GM12878 (cell line): Measurements from ENCODE around the gene MAST2. TPM values are rescaled to one million over a fixed set of nuclear protein-coding genes. Genes with fewer than 3 reads are reported as not detected.
A peak's percentile ranks its signal among the peaks of the same experiment; 100 is the strongest.

Experiments used
- ATF3 ChIP-seq: IDR thresholded peaks from 2 replicates; pipeline ENCODE4 v1.6.1; 2011; ENCODE audit warnings: low read depth, mild to moderate bottlenecking, low read length, moderate library complexity, borderline replicate concordance; ENCODE audit errors: extremely low read depth
- BACH1 ChIP-seq: fragments of 450-650 bp; IDR thresholded peaks from 2 replicates; pipeline ENCODE4 v1.6.1; 2017; ENCODE audit warnings: mild to moderate bottlenecking, borderline replicate concordance
- CBFB ChIP-seq: IDR thresholded peaks from 2 replicates; pipeline ENCODE4 v1.6.1; 2016; ENCODE audit warnings: antibody characterized with exemption, low read depth
- CREM ChIP-seq: IDR thresholded peaks from 2 replicates; pipeline ENCODE4 v1.6.1; 2014; ENCODE audit warnings: antibody characterized with exemption, low read depth
- E4F1 ChIP-seq: fragments of 450-650 bp; IDR thresholded peaks from 2 replicates; pipeline ENCODE4 v1.6.1; 2018; ENCODE audit warnings: borderline replicate concordance, mild to moderate bottlenecking; ENCODE audit not compliant: partially characterized antibody
- GABPA ChIP-seq: IDR thresholded peaks from 2 replicates; pipeline ENCODE4 v1.6.1; 2014; ENCODE audit warnings: antibody characterized with exemption, low read depth, mild to moderate bottlenecking, inconsistent platforms
- LARP7 ChIP-seq: fragments of 450-650 bp; IDR thresholded peaks from 2 replicates; pipeline ENCODE4 v1.6.1; 2017; ENCODE audit warnings: mild to moderate bottlenecking
- MEF2A ChIP-seq: IDR thresholded peaks from 2 replicates; pipeline ENCODE4 v1.6.1; 2011; ENCODE audit warnings: low read depth, mild to moderate bottlenecking, low read length, moderate library complexity; ENCODE audit not compliant: insufficient read depth
- MTA3 ChIP-seq: IDR thresholded peaks from 2 replicates; pipeline ENCODE4 v1.6.1; 2012; ENCODE audit warnings: low read length, inconsistent platforms, borderline replicate concordance
- MXI1 ChIP-seq: fragments of 150-350 bp; IDR thresholded peaks from 2 replicates; pipeline ENCODE4 v1.6.1; 2011; ENCODE audit warnings: low read depth, mild to moderate bottlenecking, inconsistent platforms, low read length, improper control_type of control experiment
- NBN ChIP-seq: fragments of 450-650 bp; IDR thresholded peaks from 2 replicates; pipeline ENCODE4 v1.6.1; 2016
- NRF1 ChIP-seq: conservative IDR thresholded peaks from 2 replicates; pipeline ENCODE4 v1.6.1; 2011; ENCODE audit warnings: mild to moderate bottlenecking, low read depth, low read length, improper control_type of control experiment
- POLR2A ChIP-seq: IDR thresholded peaks from 2 replicates; pipeline ENCODE4 v1.6.1; 2011; ENCODE audit warnings: low read depth, mild to moderate bottlenecking, low read length
- POLR2AphosphoS5 ChIP-seq: IDR thresholded peaks from 2 replicates; pipeline ENCODE4 v1.6.1; 2011; ENCODE audit warnings: mild to moderate bottlenecking, low read length, inconsistent platforms
- POU2F2 ChIP-seq: IDR thresholded peaks from 3 replicates; pipeline ENCODE4 v1.6.1; 2011; ENCODE audit warnings: low read depth, mild to moderate bottlenecking, low read length, borderline replicate concordance
- RAD21 ChIP-seq: IDR thresholded peaks from 2 replicates; pipeline ENCODE4 v1.6.1; 2011; ENCODE audit warnings: mild to moderate bottlenecking, low read depth, low read length, moderate library complexity; ENCODE audit not compliant: insufficient read depth
- RUNX3 ChIP-seq: IDR thresholded peaks from 2 replicates; pipeline ENCODE4 v1.6.1; 2012; ENCODE audit warnings: low read length, inconsistent platforms
- SMARCA5 ChIP-seq: fragments of 450-650 bp; IDR thresholded peaks from 2 replicates; pipeline ENCODE4 v1.6.1; 2017; ENCODE audit warnings: mild to moderate bottlenecking
- SMC3 ChIP-seq: IDR thresholded peaks from 2 replicates; pipeline ENCODE4 v1.6.1; 2011; ENCODE audit warnings: low read length, improper control_type of control experiment, borderline replicate concordance
- SREBF2 ChIP-seq: IDR thresholded peaks from 2 replicates; pipeline ENCODE4 v1.6.1; 2012; ENCODE audit warnings: mild to moderate bottlenecking, low read length
- YBX1 ChIP-seq: fragments of 450-650 bp; IDR thresholded peaks from 2 replicates; pipeline ENCODE4 v1.6.1; 2016; ENCODE audit warnings: antibody characterized with exemption
- YY1 ChIP-seq: IDR thresholded peaks from 2 replicates; pipeline ENCODE4 v1.6.1; 2011; ENCODE audit warnings: low read depth, mild to moderate bottlenecking, low read length
- ZNF207 ChIP-seq: fragments of 450-650 bp; IDR thresholded peaks from 2 replicates; pipeline ENCODE4 v1.6.1; 2014; ENCODE audit warnings: antibody characterized with exemption, mild to moderate bottlenecking, borderline replicate concordance
- ZNF24 ChIP-seq: fragments of 450-650 bp; IDR thresholded peaks from 2 replicates; pipeline ENCODE4 v1.6.1; 2017; ENCODE audit warnings: antibody characterized with exemption, mild to moderate bottlenecking
- polyA plus RNA-seq, 11 experiments: library from polyadenylated mRNA; depleted of rRNA in 4 of 11; unstranded in 6 of 11; stranded (reverse) in 5 of 11; fragments of >200 nt; fragmentation: Nextera tagmentation in 4 of 11; fragmentation: Illumina TruSeq in 1 of 11; extraction: Ambion mirVana in 4 of 11; extraction: Trizol in 1 of 11; gene quantifications; 1 replicate in 1 of 11; 2 replicates in 10 of 11; pipeline versions ENCODE4 v1.2.1 to v1.2.3, GENCODE V29; 2011 to 2016; ENCODE audit warnings: inconsistent platforms in 2 of 11, missing spikeins in 2 of 11, low read depth in 1 of 11
- total RNA-seq, 4 experiments: library from RNA; depleted of rRNA in 3 of 4; stranded (reverse); fragments of >200 nt in 3 of 4; fragmentation: Illumina TruSeq in 1 of 4; extraction: Trizol in 1 of 4; gene quantifications; 2 replicates each; pipeline versions ENCODE4 v1.2.1 to v1.2.3, GENCODE V29; 2013 to 2021
- TF ChIP-seq, protein P1 (sequence below): fragments of 450-650 bp; IDR thresholded peaks from 2 replicates; pipeline ENCODE4 v1.6.1; 2016; ENCODE audit warnings: mild to moderate bottlenecking
- TF ChIP-seq, protein P2 (sequence below): IDR thresholded peaks from 2 replicates; pipeline ENCODE4 v1.6.1; 2012; ENCODE audit warnings: low read length, inconsistent platforms

The MAST2 gene
- total and polyA plus RNA-seq, 10 of the 15 experiments (the other 5 are each of a cell fraction or from before 2014, with no cell fraction given): 1.0 to 28.7 (median 13.8) TPM

- TF ChIP-seq CBFB (0 out of 2 replicates have a peak, but pooled peaks have one; percentile 2), ZNF24 (0 out of 2 replicates have a peak, but pooled peaks have one; percentile 50), SREBF2 (no peak), MTA3 (no peak), NBN (0 out of 2 replicates have a peak, but pooled peaks have one; percentile 57), MXI1 (no peak), YBX1 (no peak), RUNX3 (peak; percentile 18; the same call in 1 of the 2 replicates), POU2F2 (peak; percentile 98), E4F1 (no peak), SMARCA5 (0 out of 2 replicates have a peak, but pooled peaks have one; percentile 80), RAD21 (peak; percentile 100), SMC3 (peak; percentile 100), BACH1 (0 out of 2 replicates have a peak, but pooled peaks have one; percentile 13), ZNF207 (0 out of 2 replicates have a peak, but pooled peaks have one; percentile 49), ATF3 (peak; percentile 11; the same call in 1 of the 2 replicates), POLR2A (peak; percentile 30; the same call in 1 of the 2 replicates), YY1 (peak; percentile 86), NRF1 (no peak), POLR2AphosphoS5 (0 out of 2 replicates have a peak, but pooled peaks have one; percentile 28), MEF2A (0 out of 2 replicates have a peak, but pooled peaks have one; percentile 45), GABPA (no peak), LARP7 (0 out of 2 replicates have a peak, but pooled peaks have one; percentile 38), CREM (no peak)
- TF ChIP-seq, protein P1, sequence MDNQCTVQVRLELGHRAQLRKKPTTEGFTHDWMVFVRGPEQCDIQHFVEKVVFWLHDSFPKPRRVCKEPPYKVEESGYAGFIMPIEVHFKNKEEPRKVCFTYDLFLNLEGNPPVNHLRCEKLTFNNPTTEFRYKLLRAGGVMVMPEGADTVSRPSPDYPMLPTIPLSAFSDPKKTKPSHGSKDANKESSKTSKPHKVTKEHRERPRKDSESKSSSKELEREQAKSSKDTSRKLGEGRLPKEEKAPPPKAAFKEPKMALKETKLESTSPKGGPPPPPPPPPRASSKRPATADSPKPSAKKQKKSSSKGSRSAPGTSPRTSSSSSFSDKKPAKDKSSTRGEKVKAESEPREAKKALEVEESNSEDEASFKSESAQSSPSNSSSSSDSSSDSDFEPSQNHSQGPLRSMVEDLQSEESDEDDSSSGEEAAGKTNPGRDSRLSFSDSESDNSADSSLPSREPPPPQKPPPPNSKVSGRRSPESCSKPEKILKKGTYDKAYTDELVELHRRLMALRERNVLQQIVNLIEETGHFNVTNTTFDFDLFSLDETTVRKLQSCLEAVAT: no peak
- TF ChIP-seq, protein P2, sequence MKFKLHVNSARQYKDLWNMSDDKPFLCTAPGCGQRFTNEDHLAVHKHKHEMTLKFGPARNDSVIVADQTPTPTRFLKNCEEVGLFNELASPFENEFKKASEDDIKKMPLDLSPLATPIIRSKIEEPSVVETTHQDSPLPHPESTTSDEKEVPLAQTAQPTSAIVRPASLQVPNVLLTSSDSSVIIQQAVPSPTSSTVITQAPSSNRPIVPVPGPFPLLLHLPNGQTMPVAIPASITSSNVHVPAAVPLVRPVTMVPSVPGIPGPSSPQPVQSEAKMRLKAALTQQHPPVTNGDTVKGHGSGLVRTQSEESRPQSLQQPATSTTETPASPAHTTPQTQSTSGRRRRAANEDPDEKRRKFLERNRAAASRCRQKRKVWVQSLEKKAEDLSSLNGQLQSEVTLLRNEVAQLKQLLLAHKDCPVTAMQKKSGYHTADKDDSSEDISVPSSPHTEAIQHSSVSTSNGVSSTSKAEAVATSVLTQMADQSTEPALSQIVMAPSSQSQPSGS: no peak
Observed at GRCh38 chr1:46036894-46037839, 233.8 kb downstream of the MAST2 start (continued).
